IPS DF 6.9 (cell line): ENCODE data around the gene FIP1L1.
"Not testable (repeated sequence)": the region's sequence is repeated elsewhere in the genome, so short reads cannot be mapped to it uniquely, and the experiment has no call there.

Source experiments
- DNase-seq: peaks from one replicate; pipeline ENCODE4 v3.0.0-alpha.2; 2013; ENCODE audit warnings: low read depth, low spot score
- H3K27ac ChIP-seq: one replicate; pipeline ENCODE4 v1.5.1; 2013; ENCODE audit warnings: low read length, control low read depth
- H3K27me3 ChIP-seq: 2 replicates; pipeline ENCODE4 v1.6.1; 2013; ENCODE audit warnings: mild to moderate bottlenecking, low read length; ENCODE audit not compliant: control insufficient read depth, insufficient read depth
- H3K36me3 ChIP-seq: 2 replicates; pipeline ENCODE4 v1.6.1; 2013; ENCODE audit warnings: low read length; ENCODE audit not compliant: control insufficient read depth, insufficient read depth
- H3K4me1 ChIP-seq: 2 replicates; pipeline ENCODE4 v1.6.1; 2013; ENCODE audit warnings: low read length; ENCODE audit not compliant: control insufficient read depth, insufficient read depth
- H3K4me3 ChIP-seq: 2 replicates; pipeline ENCODE4 v1.5.1; 2013; ENCODE audit warnings: mild to moderate bottlenecking, low read length
- H3K9me3 ChIP-seq: 2 replicates; pipeline ENCODE4 v1.6.1; 2013; ENCODE audit warnings: low read length, inconsistent platforms; ENCODE audit not compliant: control insufficient read depth, insufficient read depth
- WGBS: extraction: QIAGEN DNeasy Blood & Tissue Kit; methylation state at CpG from one replicate; pipeline ENCODE4 v1.1.7; 2013; ENCODE audit warnings: mixed read lengths, missing lambda C conversion rate; ENCODE audit not compliant: insufficient read length, insufficient coverage; 5-methylcytosine and 5-hydroxymethylcytosine counted together

FIP1L1 gene

GRCh38 chr4:53465891-53466290, 88.5 kb downstream of the FIP1L1 start:
- H3K4me3 ChIP-seq = no peak overlapping the region
- H3K27ac ChIP-seq = no peak overlapping the region
- H3K4me1 ChIP-seq = no peaks in the 10 kb centered on the region
- H3K36me3 ChIP-seq = no peaks in the 10 kb centered on the region
- H3K27me3 ChIP-seq = no peaks in the 10 kb centered on the region
- H3K9me3 ChIP-seq = no peaks in the 10 kb centered on the region; the same call in 1 of the 2 replicates
- no peak for DNase-seq

GRCh38 chr4:53466576-53466975, 89.1 kb downstream of the FIP1L1 start:
- not testable (repeated sequence) for H3K36me3 ChIP-seq, H3K27me3 ChIP-seq, H3K27ac ChIP-seq, H3K4me1 ChIP-seq, DNase-seq, H3K9me3 ChIP-seq, H3K4me3 ChIP-seq
- WGBS = no CpG with 5 or more reads among the region's 6 CpGs

- Histone ChIP-seq H3K36me3 (no peaks in the 10 kb centered on the region), H3K9me3 (no peaks in the 10 kb centered on the region), H3K4me1 (peaks cover 7% of the 10 kb centered on the region; the same call in 1 of the 2 replicates), H3K27ac (peak overlapping the region; percentile 87), H3K4me3 (no peak overlapping the region), H3K27me3 (no peaks in the 10 kb centered on the region)
- DNase-seq = no peak
- WGBS = no CpG with 5 or more reads among the region's 10 CpGs
Measured at GRCh38 chr4:53476232-53477037, 99.0 kb downstream of the FIP1L1 start.

DNA sequence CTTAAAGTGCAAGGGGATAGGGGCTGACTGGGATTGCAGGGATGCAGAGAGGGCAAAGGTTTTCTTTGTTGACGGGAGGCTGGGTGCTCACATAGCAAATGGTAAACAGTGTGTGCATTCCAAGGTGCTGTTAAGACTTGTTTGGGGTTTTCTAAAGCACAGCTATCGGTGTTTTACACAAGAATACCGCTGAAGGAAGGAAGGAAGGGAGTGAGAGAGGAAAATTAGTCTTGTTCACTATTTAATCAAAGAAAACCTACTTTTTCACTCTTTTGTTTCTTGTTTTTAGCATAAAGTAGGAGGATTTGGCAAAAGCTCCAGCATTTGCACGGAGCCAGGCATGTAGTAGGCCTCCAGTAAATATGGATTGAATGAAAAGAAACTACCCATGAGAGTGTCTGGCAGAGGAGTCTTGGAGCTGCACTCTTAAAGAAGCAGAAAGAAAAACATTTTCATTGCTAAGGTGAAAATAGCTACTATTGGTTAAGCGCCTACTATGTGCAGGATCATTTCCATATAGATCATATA, 99.7 kb downstream of the FIP1L1 start:
- Histone ChIP-seq H3K27me3 (no peaks in the 10 kb centered on the region), H3K9me3 (no peaks in the 10 kb centered on the region), H3K36me3 (no peaks in the 10 kb centered on the region), H3K4me1 (peaks cover 7% of the 10 kb centered on the region; the same call in 1 of the 2 replicates), H3K27ac (peak overlapping the region; percentile 87), H3K4me3 (no peak overlapping the region)
- WGBS = no CpG with 5 or more reads among the region's 5 CpGs
- DNase-seq = no peak

DNA sequence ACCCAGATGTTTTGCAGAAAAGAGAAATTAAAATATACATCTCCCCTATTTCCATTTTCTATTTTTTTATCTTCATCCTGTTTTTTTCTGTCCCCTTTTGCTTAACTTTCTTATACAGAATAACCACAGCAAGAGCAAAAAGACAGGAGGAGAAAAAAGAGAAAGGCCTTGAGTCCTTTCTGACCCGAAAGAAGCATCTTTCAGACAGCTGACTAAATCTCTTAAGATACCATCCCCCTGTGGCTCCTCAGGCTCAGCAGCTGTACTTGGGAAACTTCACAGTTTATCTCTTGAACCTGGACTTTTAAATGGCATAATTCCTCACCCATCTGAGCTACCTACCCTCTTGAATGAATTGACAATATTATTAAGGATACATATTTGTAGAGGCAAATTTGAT, 100.2 kb downstream of the FIP1L1 start:
- Histone ChIP-seq H3K4me1 (peaks cover 7% of the 10 kb centered on the region; the same call in 1 of the 2 replicates), H3K9me3 (no peaks in the 10 kb centered on the region), H3K27me3 (no peaks in the 10 kb centered on the region), H3K36me3 (no peaks in the 10 kb centered on the region), H3K4me3 (no peak overlapping the region), H3K27ac (no peak overlapping the region)
- DNase-seq = no peak
- WGBS = no CpG with 5 or more reads among the region's 1 CpG

- Histone ChIP-seq H3K27ac (no peak overlapping the region), H3K27me3 (no peaks in the 10 kb centered on the region), H3K36me3 (no peaks in the 10 kb centered on the region), H3K4me3 (no peak overlapping the region), H3K4me1 (peaks cover 7% of the 10 kb centered on the region; the same call in 1 of the 2 replicates), H3K9me3 (no peaks in the 10 kb centered on the region)
- no peak for DNase-seq
- no CpG with 5 or more reads among the region's 4 CpGs for WGBS
Measured at GRCh38 chr4:53478671-53479456, 101.4 kb downstream of the FIP1L1 start.

- WGBS = no CpG with 5 or more reads among the region's 5 CpGs
- no peak overlapping the region for H3K27ac ChIP-seq
- H3K9me3 ChIP-seq = no peaks in the 10 kb centered on the region
- no peaks in the 10 kb centered on the region for H3K27me3 ChIP-seq
- H3K4me1 ChIP-seq = peaks cover 7% of the 10 kb centered on the region; the same call in 1 of the 2 replicates
- no peak for DNase-seq
- H3K4me3 ChIP-seq = no peak overlapping the region
- H3K36me3 ChIP-seq = no peaks in the 10 kb centered on the region
Measured at GRCh38 chr4:53479736-53480525, 102.5 kb downstream of the FIP1L1 start.

DNA sequence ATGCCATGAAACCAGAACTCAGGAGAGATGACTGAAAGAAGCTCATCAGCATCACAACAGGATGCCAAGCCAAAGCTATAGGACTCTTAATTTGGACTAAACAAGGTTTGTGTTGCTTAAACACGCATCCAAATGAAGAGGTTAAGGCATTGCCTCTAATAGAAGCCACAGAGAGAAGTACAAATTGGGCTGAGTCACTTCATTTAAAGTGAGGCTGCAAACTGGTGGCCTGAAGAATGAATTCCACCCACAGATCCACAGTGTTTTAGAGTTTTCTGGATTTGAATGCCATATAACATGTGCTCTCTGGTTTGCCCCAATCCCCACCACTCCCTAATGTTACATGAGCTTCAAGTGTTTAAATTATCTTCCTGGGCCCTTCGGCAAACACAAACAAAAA, 103.5 kb downstream of the FIP1L1 start:
- H3K9me3 ChIP-seq = no peaks in the 10 kb centered on the region
- no peak overlapping the region for H3K4me3 ChIP-seq
- no peak for DNase-seq
- WGBS = no CpG with 5 or more reads among the region's 2 CpGs
- no peaks in the 10 kb centered on the region for H3K36me3 ChIP-seq
- H3K27ac ChIP-seq = no peak overlapping the region
- no peaks in the 10 kb centered on the region for H3K27me3 ChIP-seq
- peaks cover 7% of the 10 kb centered on the region; the same call in 1 of the 2 replicates for H3K4me1 ChIP-seq

GRCh38 chr4:53481586-53481985, 104.1 kb downstream of the FIP1L1 start:
- Histone ChIP-seq H3K9me3 (no peaks in the 10 kb centered on the region), H3K27me3 (no peaks in the 10 kb centered on the region), H3K4me3 (no peak overlapping the region), H3K27ac (no peak overlapping the region), H3K36me3 (no peaks in the 10 kb centered on the region), H3K4me1 (peaks cover 2% of the 10 kb centered on the region; the same call in 1 of the 2 replicates)
- no CpG with 5 or more reads among the region's 8 CpGs for WGBS
- DNase-seq = no peak

- WGBS = no CpG with 5 or more reads among the region's 1 CpG
Measured at GRCh38 chr4:53483250-53483649, 105.8 kb downstream of the FIP1L1 start.

More at GRCh38 chr4:53483250-53483649, 105.8 kb downstream of the FIP1L1 start:
- Histone ChIP-seq H3K4me1 (no peaks in the 10 kb centered on the region; the same call in 1 of the 2 replicates), H3K27ac (no peak overlapping the region), H3K9me3 (no peaks in the 10 kb centered on the region), H3K4me3 (no peak overlapping the region), H3K36me3 (no peaks in the 10 kb centered on the region), H3K27me3 (no peaks in the 10 kb centered on the region)
- DNase-seq = no peak
